Type B pancreatic cell (in vitro differentiated cells): ENCODE results near the gene BEAN1. TPM values are rescaled to one million over a fixed set of nuclear protein-coding genes. Genes with fewer than 3 reads are reported as not detected.

Experiments
- DNase-seq: peaks from one replicate; pipeline ENCODE4 v3.0.0; 2021; ENCODE audit warnings: mixed read lengths; ENCODE audit not compliant: unreplicated experiment; ENCODE audit errors: extremely low spot score
- H3K27ac Mint-ChIP-seq: 2 replicates; pipeline ENCODE4 v1.8.0; 2021; ENCODE audit warnings: mild to moderate bottlenecking, mixed read lengths
- H3K27me3 Mint-ChIP-seq: 2 replicates; pipeline ENCODE4 v1.8.0; 2021; ENCODE audit warnings: mixed read lengths
- H3K36me3 Mint-ChIP-seq: 2 replicates; pipeline ENCODE4 v1.8.0; 2021; ENCODE audit warnings: mixed read lengths
- H3K4me1 Mint-ChIP-seq: one replicate; pipeline ENCODE4 v1.8.0; 2021; ENCODE audit warnings: mixed read lengths; ENCODE audit not compliant: unreplicated experiment
- H3K4me3 Mint-ChIP-seq: 2 replicates; pipeline ENCODE4 v1.8.0; 2021; ENCODE audit warnings: mild to moderate bottlenecking, mixed read lengths
- H3K9me3 Mint-ChIP-seq: 2 replicates; pipeline ENCODE4 v1.8.0; 2021; ENCODE audit warnings: mixed read lengths
- total RNA-seq: library from RNA; stranded (reverse); gene quantifications from 2 replicates; pipeline ENCODE4 v1.2.1, GENCODE V29; 2021; ENCODE audit warnings: low replicate concordance
- TF ChIP-seq, protein P1 (sequence below): fragments of 200-600 bp; sonication (generic); conservative IDR thresholded peaks from 2 replicates; pipeline ENCODE4 v1.5.0; 2021; ENCODE audit warnings: antibody characterized with exemption, mild to moderate bottlenecking

BEAN1 gene
- total RNA-seq, 1 donor from 2014 or later: 1.1 TPM

- no peak overlapping the region for H3K4me3 Mint-ChIP-seq
Measured at GRCh38 chr16:66412182-66412581, 14.9 kb upstream of the BEAN1 start.

DNA sequence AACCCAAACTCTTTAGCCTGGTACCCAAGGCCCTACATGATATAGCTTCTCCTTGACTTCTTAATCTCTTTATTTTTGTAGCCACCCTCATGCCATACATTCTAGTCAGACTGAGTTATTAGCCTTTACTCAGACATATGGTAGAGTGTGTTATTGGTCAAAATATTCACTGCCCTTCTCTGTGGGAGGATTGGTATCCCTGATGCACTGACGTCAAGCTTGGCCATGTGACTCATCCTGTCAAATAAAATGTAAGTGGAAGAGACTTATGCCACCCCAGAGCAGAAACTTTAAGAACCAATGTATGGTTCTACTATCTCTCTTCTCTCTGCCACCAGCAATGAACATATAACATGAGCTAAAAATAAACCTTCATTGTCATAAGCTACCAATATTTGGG, 12.2 kb upstream of the BEAN1 start:
- H3K27me3 Mint-ChIP-seq: peaks cover 12% of the 10 kb centered on the region
- TF ChIP-seq, protein P1, sequence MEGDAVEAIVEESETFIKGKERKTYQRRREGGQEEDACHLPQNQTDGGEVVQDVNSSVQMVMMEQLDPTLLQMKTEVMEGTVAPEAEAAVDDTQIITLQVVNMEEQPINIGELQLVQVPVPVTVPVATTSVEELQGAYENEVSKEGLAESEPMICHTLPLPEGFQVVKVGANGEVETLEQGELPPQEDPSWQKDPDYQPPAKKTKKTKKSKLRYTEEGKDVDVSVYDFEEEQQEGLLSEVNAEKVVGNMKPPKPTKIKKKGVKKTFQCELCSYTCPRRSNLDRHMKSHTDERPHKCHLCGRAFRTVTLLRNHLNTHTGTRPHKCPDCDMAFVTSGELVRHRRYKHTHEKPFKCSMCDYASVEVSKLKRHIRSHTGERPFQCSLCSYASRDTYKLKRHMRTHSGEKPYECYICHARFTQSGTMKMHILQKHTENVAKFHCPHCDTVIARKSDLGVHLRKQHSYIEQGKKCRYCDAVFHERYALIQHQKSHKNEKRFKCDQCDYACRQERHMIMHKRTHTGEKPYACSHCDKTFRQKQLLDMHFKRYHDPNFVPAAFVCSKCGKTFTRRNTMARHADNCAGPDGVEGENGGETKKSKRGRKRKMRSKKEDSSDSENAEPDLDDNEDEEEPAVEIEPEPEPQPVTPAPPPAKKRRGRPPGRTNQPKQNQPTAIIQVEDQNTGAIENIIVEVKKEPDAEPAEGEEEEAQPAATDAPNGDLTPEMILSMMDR: no peak
- no peak overlapping the region for H3K4me3 Mint-ChIP-seq
- DNase-seq: no peak
- H3K4me1 Mint-ChIP-seq: no peaks in the 10 kb centered on the region
- no peaks in the 10 kb centered on the region for H3K9me3 Mint-ChIP-seq
- H3K27ac Mint-ChIP-seq: no peak overlapping the region
- no peaks in the 10 kb centered on the region for H3K36me3 Mint-ChIP-seq

More at GRCh38 chr16:66412182-66412581, 14.9 kb upstream of the BEAN1 start:
- Mint-ChIP-seq H3K4me1 (peaks cover 17% of the 10 kb centered on the region), H3K27me3 (peaks cover 7% of the 10 kb centered on the region), H3K36me3 (no peaks in the 10 kb centered on the region), H3K27ac (no peak overlapping the region), H3K9me3 (no peaks in the 10 kb centered on the region)
- DNase-seq: no peak
- TF ChIP-seq, protein P1: no peak

DNA sequence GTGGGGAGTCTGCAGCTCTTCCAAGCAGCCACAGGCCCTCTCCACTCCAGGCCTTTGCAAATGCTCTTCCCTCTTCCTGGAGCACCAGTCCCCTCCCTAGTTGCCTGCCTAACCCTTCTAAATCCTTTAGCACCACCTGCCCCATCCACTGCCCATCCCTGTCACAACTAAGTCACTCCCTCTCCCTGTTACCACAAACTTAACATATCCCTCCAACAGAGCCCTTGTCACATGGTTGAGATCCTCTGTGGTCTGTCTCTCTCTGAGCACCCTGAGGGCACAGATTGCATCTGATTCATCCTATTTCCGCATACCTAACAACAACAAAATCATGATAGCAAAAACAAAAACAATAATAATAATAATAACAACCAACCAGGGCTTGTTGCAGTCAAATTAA, 11.0 kb upstream of the BEAN1 start:
- Mint-ChIP-seq H3K4me1 (no peaks in the 10 kb centered on the region), H3K36me3 (no peaks in the 10 kb centered on the region), H3K27me3 (peaks cover 20% of the 10 kb centered on the region), H3K27ac (no peak overlapping the region), H3K9me3 (no peaks in the 10 kb centered on the region), H3K4me3 (no peak overlapping the region)
- TF ChIP-seq, protein P1: no peak
- no peak for DNase-seq

DNA sequence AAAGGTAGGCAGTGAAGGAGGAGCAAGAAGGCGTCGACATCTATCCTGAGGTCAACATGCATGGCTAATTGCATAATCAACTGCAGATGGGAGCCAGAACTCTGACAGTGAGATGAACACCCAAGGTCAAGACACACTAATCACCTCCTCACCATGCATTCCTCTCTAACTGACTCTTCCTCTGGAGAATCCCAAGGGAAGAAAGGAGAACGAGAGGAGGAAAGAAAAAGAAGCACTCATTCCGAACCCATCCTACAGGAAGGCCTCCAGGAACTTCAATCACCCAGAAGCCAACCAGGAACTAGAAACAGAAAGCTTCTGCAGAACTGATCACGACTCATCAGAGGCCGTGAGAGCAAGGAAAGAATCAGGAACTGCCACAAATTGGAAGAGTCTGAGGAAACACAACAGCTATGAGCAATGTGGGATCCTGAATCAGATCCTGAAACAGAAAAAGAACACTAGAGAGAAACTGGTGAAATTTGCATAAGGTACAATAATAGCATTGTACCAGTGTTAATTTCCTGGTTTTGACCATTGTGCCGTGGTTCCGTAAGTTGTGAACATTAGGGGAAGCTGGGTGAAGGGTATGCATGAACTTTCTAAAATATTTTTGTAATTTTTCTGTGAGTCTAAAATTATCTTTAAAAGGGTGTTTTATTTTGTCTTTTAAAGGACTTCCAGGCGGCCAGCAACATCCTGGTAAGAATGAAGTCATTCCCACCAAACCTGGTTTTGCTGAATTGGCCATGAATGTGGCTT, 10.0 kb upstream of the BEAN1 start:
- TF ChIP-seq, protein P1: no peak
- no peak overlapping the region for H3K27ac Mint-ChIP-seq
- no peaks in the 10 kb centered on the region for H3K9me3 Mint-ChIP-seq
- H3K27me3 Mint-ChIP-seq: peaks cover 20% of the 10 kb centered on the region
- no peak overlapping the region for H3K4me3 Mint-ChIP-seq
- no peaks in the 10 kb centered on the region for H3K4me1 Mint-ChIP-seq
- DNase-seq: no peak
- no peaks in the 10 kb centered on the region for H3K36me3 Mint-ChIP-seq

- Mint-ChIP-seq H3K36me3 (no peaks in the 10 kb centered on the region), H3K27me3 (peaks cover 32% of the 10 kb centered on the region), H3K4me1 (no peaks in the 10 kb centered on the region), H3K27ac (no peak overlapping the region), H3K4me3 (no peak overlapping the region), H3K9me3 (no peaks in the 10 kb centered on the region)
- DNase-seq: peak; percentile 32
- TF ChIP-seq, protein P1: no peak
Measured at GRCh38 chr16:66418165-66418962, 8.7 kb upstream of the BEAN1 start.
